Heart right ventricle (tissue), 16 donors: Measurements from ENCODE around the gene YKT6. TPM values are rescaled to one million over a fixed set of nuclear protein-coding genes. Genes with fewer than 3 reads are reported as not detected.

Experiments
- ATAC-seq, 8 donors: fragments of 200-7000 bp; cut with Tn5 transposase; one replicate each; pipeline ENCODE4 v1.9.1; 2020; ENCODE audit warnings: mild to moderate bottlenecking in 8 of 8, moderate library complexity in 8 of 8, moderate number of reproducible peaks in 1 of 8
- DNase-seq, 2 donors: peaks; one replicate each; pipeline ENCODE4 v3.0.0-alpha.2; 2020
- H3K27ac ChIP-seq, 10 donors: fragments of 200-600 bp; sonication (generic) in 2 of 10; one replicate each; pipeline versions ENCODE4 v1.5.0 to v1.8.0; 2020 to 2022; ENCODE audit warnings: mild to moderate bottlenecking in 3 of 10
- H3K27me3 ChIP-seq, 7 donors: fragments of 200-600 bp; one replicate each; pipeline ENCODE4 v1.8.0; 2021 to 2022; ENCODE audit warnings: mild to moderate bottlenecking in 2 of 7
- H3K36me3 ChIP-seq, 9 donors: fragments of 200-600 bp; sonication (generic) in 1 of 9; one replicate each; pipeline versions ENCODE4 v1.5.0 to v1.8.0; 2020 to 2022; ENCODE audit warnings: mild to moderate bottlenecking in 2 of 9
- H3K4me1 ChIP-seq, 9 donors: fragments of 200-600 bp; sonication (generic) in 1 of 9; one replicate each; pipeline versions ENCODE4 v1.5.0 to v1.8.0; 2020 to 2022; ENCODE audit warnings: mild to moderate bottlenecking in 4 of 9
- H3K4me3 ChIP-seq, 10 donors: fragments of 200-600 bp; sonication (generic) in 2 of 10; one replicate each; pipeline versions ENCODE4 v1.5.0 to v1.8.0; 2020 to 2022; ENCODE audit warnings: mild to moderate bottlenecking in 7 of 10, moderate library complexity in 2 of 10
- H3K9me3 ChIP-seq, 11 donors: fragments of 200-600 bp in 10 of 11; sonication (generic) in 2 of 11; one replicate each; pipeline versions ENCODE4 v1.5.0 to v1.8.0; 2013 to 2022; ENCODE audit warnings: mild to moderate bottlenecking in 2 of 11, control low read depth in 1 of 11, moderate library complexity in 1 of 11
- CTCF ChIP-seq, 9 donors: fragments of 200-600 bp; sonication (generic) in 2 of 9; IDR thresholded peaks; one replicate each; pipeline versions ENCODE4 v1.5.0 to v1.8.0; 2021 to 2022; ENCODE audit warnings: antibody characterized with exemption in 9 of 9, mild to moderate bottlenecking in 5 of 9, moderate library complexity in 1 of 9
- WGBS, 2 donors: extraction: QIAGEN DNeasy Blood & Tissue Kit; methylation state at CpG; one replicate each; pipeline ENCODE4 v1.1.7; 2013; ENCODE audit warnings: inconsistent platforms in 1 of 2; 5-methylcytosine and 5-hydroxymethylcytosine counted together
- intact Hi-C, 10 donors: fragments of 100-400 bp; cut with DNase I; formaldehyde crosslinking; loops; one replicate each; pipeline versions ENCODE4 v1.11.1 to v1.14.2; 2022
- polyA plus RNA-seq, 2 donors: library from polyadenylated mRNA; stranded (reverse); fragments of 200-250 nt; gene quantifications; one replicate each; pipeline ENCODE4 v1.2.3, GENCODE V29; 2013
- total RNA-seq, 10 donors: library from RNA; stranded (reverse); fragmentation: NEBNext Ultra II Directional in 3 of 10; extraction: Animal tissue kit (Norgen Biotek cat#: 25700) in 3 of 10; gene quantifications; one replicate each; pipeline versions ENCODE4 v1.2.1 to v1.2.4, GENCODE V29; 2021 to 2023
- donor health status: Arrhythmogenic right ventricular cardiomyopathy.
- donor health status: ischemic (EF 13 %, LVEDD 7.1; RV severe dilation, severe dysfunction).
- donor health status: healthy with polysubstance abuse.
- donor health status: DM: no; HTN: yes; CAD: no.
- donor health status: DM: no; HTN: no; CAD: no.
- donor health status: ischemic (EF 25% LVEDD 6.9; RV normal size, moderate dysfunction).
- donor health status: ischemic (EF 25% LVEDD 5.7; RV mildly dilated, moderate dysfunction).
- donor health status: healthy.
- donor health status: DM: yes; HTN: yes; CAD: no.
- donor health status: Ischemic cardiomyopathy.
- donor health status: ischemic (EF 35%, LVEDD 5.7; RV mildly dilated, moderate dysfunction).
- donor health status: nonischemic (EF 11% LVEDD 7.7; RV severe dilation, severe dysfunction).
- donor health status: DM: yes; HTN: yes; CAD: no.
- donor health status: PGD.
- donor health status: ischemic (EF 29% LVEDD 5.4; RV normal size, mild dysfunction).
- donor health status: nonischemic (EF 23%, LVEDD 6.1; RV moderate dilation, normal function).

Gene YKT6
- total and polyA plus RNA-seq, 12 donors: 27.7 to 79.6 (median 47.7) TPM

GRCh38 chr7:44239361-44239760, 38.6 kb downstream of the YKT6 start:
- Histone ChIP-seq H3K27me3 (no peaks in the 10 kb centered on the region), H3K4me1 (peaks cover 0 to 14% (median 5%) of the 10 kb centered on the region in 9 donors), H3K9me3 (no peaks in the 10 kb centered on the region), H3K27ac (no peak overlapping the region), H3K4me3 (no peak overlapping the region), H3K36me3 (peaks cover 0 to 8% (median 0%) of the 10 kb centered on the region in 9 donors)
- ATAC-seq (no peak), DNase-seq (no peak)
- intact Hi-C loops: loop anchor here in 3 of 10 donors (5.0 to 10.0 kb wide), 2 partner anchors 323 to 325 kb away; no protein-coding TSS in a partner anchor
- WGBS, 2 donors: 75 to 80% methylated on average over 24 of the region's 24 CpGs
- TF ChIP-seq CTCF (IDR thresholded peaks at IDR 0.05): no peak

GRCh38 chr7:44240376-44240775, 39.6 kb downstream of the YKT6 start:
- Histone ChIP-seq H3K9me3 (no peaks in the 10 kb centered on the region), H3K4me1 (peaks cover 0 to 16% (median 5%) of the 10 kb centered on the region in 9 donors), H3K27ac (no peak overlapping the region), H3K36me3 (peaks cover 0 to 8% (median 0%) of the 10 kb centered on the region in 9 donors), H3K4me3 (no peak overlapping the region), H3K27me3 (no peaks in the 10 kb centered on the region)
- intact Hi-C loops: loop anchor here in 9 of 10 donors (2.0 to 10.0 kb wide), 9 partner anchors 64 to 327 kb away; no protein-coding TSS in a partner anchor
- TF ChIP-seq CTCF (IDR thresholded peaks at IDR 0.05): no peak
- ATAC-seq: no peak
- 73 to 81% methylated on average over 16 of the region's 16 CpGs for WGBS, 2 donors
- no peak for DNase-seq

GRCh38 chr7:44240983-44241510, 40.3 kb downstream of the YKT6 start:
- peaks cover 0 to 8% (median 0%) of the 10 kb centered on the region in 9 donors for H3K36me3 ChIP-seq
- no peaks in the 10 kb centered on the region for H3K27me3 ChIP-seq
- peak; percentile 49 to 79 (median 72) for TF ChIP-seq CTCF (IDR thresholded peaks at IDR 0.05)
- H3K4me3 ChIP-seq: no peak overlapping the region
- peak; percentile 72 to 88 (median 83) for ATAC-seq
- peak; percentile 65 to 70 for DNase-seq
- intact Hi-C loops: loop anchor here (1.0 to 10.0 kb wide), 10 partner anchors 64 to 326 kb away; no protein-coding TSS in a partner anchor
- no peak overlapping the region for H3K27ac ChIP-seq
- no peaks in the 10 kb centered on the region for H3K9me3 ChIP-seq
- peaks cover 0 to 16% (median 5%) of the 10 kb centered on the region in 9 donors for H3K4me1 ChIP-seq
- 30 to 38% methylated on average over 10 of the region's 10 CpGs for WGBS, 2 donors

- intact Hi-C loops: loop anchor here in 8 of 10 donors (5.0 to 10.0 kb wide), 7 partner anchors 63 to 325 kb away; no protein-coding TSS in a partner anchor
Measured at GRCh38 chr7:44242091-44242490, 41.3 kb downstream of the YKT6 start.

More at GRCh38 chr7:44242091-44242490, 41.3 kb downstream of the YKT6 start:
- Histone ChIP-seq H3K4me3 (no peak overlapping the region), H3K9me3 (no peaks in the 10 kb centered on the region), H3K27me3 (no peaks in the 10 kb centered on the region), H3K27ac (no peak overlapping the region), H3K36me3 (peaks cover 0 to 8% (median 0%) of the 10 kb centered on the region in 9 donors), H3K4me1 (peaks cover 0 to 16% (median 5%) of the 10 kb centered on the region in 9 donors)
- TF ChIP-seq CTCF (IDR thresholded peaks at IDR 0.05): no peak
- ATAC-seq: no peak
- WGBS, 2 donors: 81 to 93% methylated on average over 10 of the region's 10 CpGs
- DNase-seq: no peak
